GM18526 (cell line): Measurements from ENCODE around the gene SLC5A10.

Source experiments
- POLR2A ChIP-seq: IDR thresholded peaks from 3 replicates; pipeline ENCODE4 v1.6.1; 2011; ENCODE audit not compliant: insufficient read length; ENCODE audit errors: extremely low read depth

Gene SLC5A10

DNA sequence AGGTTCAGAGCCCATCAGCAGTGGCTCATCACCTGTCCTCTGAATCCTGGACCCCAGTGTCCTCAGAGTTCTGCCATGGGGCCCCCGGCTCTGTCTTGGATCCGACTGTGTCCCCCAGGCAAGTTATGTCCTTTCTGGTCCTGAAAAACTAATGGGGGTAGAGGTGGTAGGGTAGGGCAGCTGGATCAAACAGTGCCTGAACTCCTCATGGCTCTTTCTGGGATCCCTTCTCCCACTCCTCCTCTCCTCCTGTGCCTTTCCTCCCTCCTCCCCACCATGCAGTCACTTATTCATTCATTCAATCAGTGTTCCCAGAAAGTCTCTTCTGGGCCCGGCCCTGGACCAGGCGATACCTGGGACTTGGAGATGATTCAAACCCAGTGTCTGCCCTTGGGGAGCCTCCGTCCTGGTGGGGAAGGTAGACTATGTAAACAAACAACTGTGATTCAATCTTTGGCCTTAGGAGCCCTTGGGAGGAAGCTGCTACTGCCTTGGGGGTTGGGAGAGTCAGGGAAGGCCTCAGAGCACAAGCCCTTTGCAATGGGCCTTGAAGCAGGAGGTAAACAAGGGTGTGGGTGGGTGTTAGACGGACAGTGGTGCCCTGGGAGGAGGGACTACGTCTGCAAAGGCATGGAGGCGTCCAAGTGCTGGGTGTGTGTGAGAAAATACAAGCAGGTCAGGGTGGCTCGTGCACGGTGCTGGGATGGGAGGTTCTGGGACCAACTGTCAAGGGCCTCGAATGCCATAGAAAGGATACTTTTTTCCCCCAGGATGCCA is 59.0 kb downstream of the SLC5A10 start:
- TF ChIP-seq POLR2A, result no peak

DNA sequence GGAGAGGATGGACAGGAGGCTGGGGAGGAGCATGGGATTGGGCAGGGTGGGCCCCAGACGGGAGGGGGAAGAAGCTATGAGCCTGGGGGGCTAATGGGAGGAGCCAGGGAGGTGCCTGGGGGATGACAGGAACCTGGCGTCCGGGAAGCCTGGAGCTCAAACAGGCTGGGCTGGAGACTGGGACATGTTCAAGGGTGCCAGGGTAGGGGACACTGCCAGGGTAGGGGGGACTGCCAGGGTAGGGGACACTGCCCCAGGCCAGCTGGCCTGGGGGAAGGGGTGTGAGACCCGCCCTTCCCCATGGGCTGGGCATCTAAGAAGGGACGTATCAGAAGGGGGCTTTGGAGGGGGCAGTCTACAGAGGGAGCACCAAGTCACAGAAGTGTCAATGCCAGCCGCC is 59.6 kb downstream of the SLC5A10 start:
- no peak for TF ChIP-seq POLR2A

GRCh38 chr17:19012171-19013080 is 60.5 kb downstream of the SLC5A10 start:
- TF ChIP-seq POLR2A, result no peak

DNA sequence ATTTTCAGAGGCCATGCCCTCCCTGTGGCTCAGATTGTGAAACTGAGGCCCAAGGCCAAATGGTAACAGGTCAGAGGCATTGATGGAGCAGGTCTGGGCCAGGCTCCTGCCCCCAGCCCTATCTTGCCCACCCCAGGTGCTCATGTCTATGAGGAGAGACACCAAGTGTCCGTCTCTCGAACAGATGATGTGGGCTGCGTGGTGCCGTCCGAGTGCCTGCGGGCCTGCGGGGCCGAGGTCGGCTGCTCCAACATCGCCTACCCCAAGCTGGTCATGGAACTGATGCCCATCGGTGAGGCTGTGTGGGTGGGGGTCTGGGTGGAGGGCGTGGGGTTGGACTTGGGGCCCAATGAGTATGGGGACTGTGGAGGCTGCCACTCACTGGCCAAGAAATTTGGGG is 61.3 kb downstream of the SLC5A10 start:
- no peak for TF ChIP-seq POLR2A

- no peak for TF ChIP-seq POLR2A
Measured at GRCh38 chr17:19013806-19014627, 62.1 kb downstream of the SLC5A10 start.

GRCh38 chr17:19014628-19015215 is 62.8 kb downstream of the SLC5A10 start:
- no peak for TF ChIP-seq POLR2A

GRCh38 chr17:19015428-19015827 is 63.5 kb downstream of the SLC5A10 start:
- no peak for TF ChIP-seq POLR2A

- TF ChIP-seq POLR2A, result no peak
Measured at GRCh38 chr17:19016297-19016696, 64.3 kb downstream of the SLC5A10 start.

DNA sequence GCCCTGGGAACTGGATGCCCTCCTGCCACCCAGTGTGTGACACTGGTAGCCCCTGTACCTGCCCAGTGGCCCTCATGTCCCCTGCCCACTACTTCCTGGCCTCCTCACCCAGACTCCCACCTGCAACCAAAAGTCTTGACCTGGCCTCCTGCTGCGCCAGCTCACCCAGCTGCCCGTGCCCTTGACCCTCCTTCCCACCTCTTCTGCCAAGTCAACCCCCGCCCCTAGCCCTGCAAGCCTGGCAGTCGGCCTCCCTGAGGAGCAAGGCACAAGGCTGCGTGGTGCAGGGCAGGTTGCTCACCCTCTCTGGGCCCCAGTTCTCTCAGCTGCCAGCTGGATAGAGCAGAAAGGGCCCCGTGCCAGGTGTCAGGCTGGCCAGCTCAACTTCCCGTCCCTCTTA is 64.9 kb downstream of the SLC5A10 start:
- TF ChIP-seq POLR2A, result no peak

DNA sequence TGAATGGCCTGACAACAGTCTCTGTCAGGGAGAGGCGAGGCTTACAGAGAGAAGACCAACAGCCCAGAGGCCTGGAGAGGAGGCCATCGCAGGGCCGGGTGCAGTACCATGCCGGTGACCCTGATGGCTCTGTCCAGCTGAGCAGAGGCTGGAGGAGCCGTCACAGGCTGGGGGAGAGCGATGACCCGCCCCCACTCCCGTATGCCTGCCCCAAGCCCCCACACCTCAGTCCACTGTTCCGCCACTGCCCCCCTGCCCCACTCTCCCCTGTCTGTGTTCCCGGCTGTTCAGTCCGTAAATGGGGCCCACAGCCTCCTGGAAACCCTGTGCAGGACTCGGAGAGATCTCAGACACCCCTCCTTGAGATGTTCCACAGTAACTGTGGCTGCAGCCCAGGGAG is 65.4 kb downstream of the SLC5A10 start:
- no peak for TF ChIP-seq POLR2A

- no peak for TF ChIP-seq POLR2A
Measured at GRCh38 chr17:19017804-19018599, 66.0 kb downstream of the SLC5A10 start.

- TF ChIP-seq POLR2A, result no peak
Measured at GRCh38 chr17:19018600-19018950, 66.6 kb downstream of the SLC5A10 start.

DNA sequence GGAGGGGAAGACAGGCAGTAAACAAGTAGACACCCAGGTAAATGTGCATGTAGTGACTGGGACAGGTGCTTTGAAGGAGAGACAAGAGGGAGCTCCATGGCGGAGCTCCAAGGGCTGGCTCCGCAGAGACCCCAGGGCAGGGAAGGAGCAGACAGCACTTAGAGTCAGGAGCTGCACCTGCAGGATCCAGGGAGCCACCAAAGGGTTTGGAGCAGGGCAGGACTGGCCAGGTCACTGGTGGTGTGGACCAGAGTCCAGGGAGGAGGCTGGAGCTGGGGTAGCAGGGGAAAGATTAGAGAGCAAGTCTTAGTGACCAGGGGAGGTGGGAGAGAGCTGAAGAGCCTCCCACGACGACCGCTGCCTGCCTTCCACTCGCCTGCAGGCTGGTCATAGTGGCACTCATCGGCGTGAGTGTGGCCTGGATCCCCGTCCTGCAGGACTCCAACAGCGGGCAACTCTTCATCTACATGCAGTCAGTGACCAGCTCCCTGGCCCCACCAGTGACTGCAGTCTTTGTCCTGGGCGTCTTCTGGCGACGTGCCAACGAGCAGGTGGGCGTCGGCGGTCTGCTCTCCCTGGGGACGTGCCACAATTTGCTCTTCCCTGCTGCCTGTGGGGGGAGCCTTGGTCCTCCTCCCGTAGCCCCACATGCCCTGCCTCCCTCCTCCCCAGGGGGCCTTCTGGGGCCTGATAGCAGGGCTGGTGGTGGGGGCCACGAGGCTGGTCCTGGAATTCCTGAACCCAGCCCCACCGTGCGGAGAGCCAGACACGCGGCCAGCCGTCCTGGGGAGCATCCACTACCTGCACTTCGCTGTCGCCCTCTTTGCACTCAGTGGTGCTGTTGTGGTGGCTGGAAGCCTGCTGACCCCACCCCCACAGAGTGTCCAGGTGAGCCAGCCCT is 67.3 kb downstream of the SLC5A10 start:
- TF ChIP-seq POLR2A, result no peak
